Liver (tissue), 9 donors: ENCODE results near the gene HOATZ. TPM values are rescaled to one million over a fixed set of nuclear protein-coding genes. Genes with fewer than 3 reads are reported as not detected.

Source experiments
- DNase-seq: peaks from one replicate; pipeline ENCODE4 v3.0.0-alpha.2; 2017; ENCODE audit warnings: low spot score
- H3K27ac ChIP-seq, 2 donors: one replicate each; pipeline ENCODE4 v1.7.0; 2013; ENCODE audit warnings: inconsistent platforms in 2 of 2, low read length in 2 of 2, control low read depth in 1 of 2, low read depth in 1 of 2, mild to moderate bottlenecking in 1 of 2
- H3K27me3 ChIP-seq, 4 donors: one replicate each; pipeline versions ENCODE4 v1.6.1 to v1.7.0; 2013; ENCODE audit warnings: low read length in 3 of 4, inconsistent platforms in 1 of 4, mild to moderate bottlenecking in 1 of 4, moderate library complexity in 1 of 4; ENCODE audit not compliant: control insufficient read depth in 4 of 4, insufficient read depth in 4 of 4
- H3K36me3 ChIP-seq, 4 donors: one replicate each; pipeline versions ENCODE4 v1.6.1 to v1.7.0; 2013; ENCODE audit warnings: low read length in 3 of 4, mild to moderate bottlenecking in 3 of 4, low read depth in 1 of 4, moderate library complexity in 1 of 4; ENCODE audit not compliant: control insufficient read depth in 4 of 4, insufficient read depth in 3 of 4
- H3K4me1 ChIP-seq, 4 donors: one replicate each; pipeline versions ENCODE4 v1.6.1 to v1.7.0; 2013; ENCODE audit warnings: low read length in 3 of 4, mild to moderate bottlenecking in 3 of 4, moderate library complexity in 1 of 4; ENCODE audit not compliant: control insufficient read depth in 4 of 4, insufficient read depth in 4 of 4
- H3K4me3 ChIP-seq, 3 donors: one replicate each; pipeline versions ENCODE4 v1.6.1 to v1.7.0; 2013; ENCODE audit warnings: low read length in 3 of 3, control low read depth in 1 of 3, low read depth in 1 of 3, mild to moderate bottlenecking in 1 of 3
- H3K9ac ChIP-seq, 2 donors: one replicate each; pipeline ENCODE4 v1.7.0; 2013; ENCODE audit warnings: low read length in 2 of 2, mild to moderate bottlenecking in 2 of 2, moderate library complexity in 2 of 2, control low read depth in 1 of 2, low read depth in 1 of 2
- H3K9me3 ChIP-seq, 4 donors: one replicate each; pipeline versions ENCODE4 v1.6.1 to v1.7.0; 2013; ENCODE audit warnings: low read length in 3 of 4; ENCODE audit not compliant: control insufficient read depth in 4 of 4
- EGR1 ChIP-seq, 2 donors: IDR thresholded peaks; 2 replicates each; pipeline ENCODE4 v1.6.1; 2016 to 2018; ENCODE audit warnings: antibody characterized with exemption in 2 of 2, low read depth in 2 of 2
- FOXA1 ChIP-seq: IDR thresholded peaks from 2 replicates; pipeline ENCODE4 v1.6.1; 2016; ENCODE audit warnings: antibody characterized with exemption
- FOXA2 ChIP-seq: IDR thresholded peaks from 2 replicates; pipeline ENCODE4 v1.6.1; 2016; ENCODE audit warnings: antibody characterized with exemption
- GABPA ChIP-seq, 2 donors: IDR thresholded peaks in 1 of 2; conservative IDR thresholded peaks in 1 of 2; 2 replicates each; pipeline ENCODE4 v1.6.1; 2016; ENCODE audit warnings: antibody characterized with exemption in 2 of 2, mild to moderate bottlenecking in 1 of 2, moderate library complexity in 1 of 2
- HNF4A ChIP-seq, 2 donors: conservative IDR thresholded peaks; 2 replicates each; pipeline ENCODE4 v1.6.1; 2016; ENCODE audit warnings: antibody characterized with exemption in 2 of 2, mild to moderate bottlenecking in 2 of 2
- JUND ChIP-seq, 2 donors: IDR thresholded peaks; 2 replicates each; pipeline ENCODE4 v1.6.1; 2016; ENCODE audit warnings: antibody characterized with exemption in 2 of 2
- NR2F2 ChIP-seq: IDR thresholded peaks from 2 replicates; pipeline ENCODE4 v1.6.1; 2016; ENCODE audit warnings: antibody characterized with exemption
- RAD21 ChIP-seq, 2 donors: IDR thresholded peaks; 2 replicates each; pipeline ENCODE4 v1.6.1; 2016; ENCODE audit warnings: antibody characterized with exemption in 2 of 2, mild to moderate bottlenecking in 2 of 2
- REST ChIP-seq: IDR thresholded peaks from 2 replicates; pipeline ENCODE4 v1.6.1; 2016; ENCODE audit warnings: antibody characterized with exemption, mild to moderate bottlenecking
- RXRA ChIP-seq, 2 donors: IDR thresholded peaks; 2 replicates each; pipeline ENCODE4 v1.6.1; 2017 to 2018; ENCODE audit warnings: antibody characterized with exemption in 2 of 2, mild to moderate bottlenecking in 1 of 2
- TAF1 ChIP-seq: conservative IDR thresholded peaks from 2 replicates; pipeline ENCODE4 v1.6.1; 2016; ENCODE audit warnings: antibody characterized with exemption, mild to moderate bottlenecking
- YY1 ChIP-seq: IDR thresholded peaks from 2 replicates; pipeline ENCODE4 v1.6.1; 2016; ENCODE audit warnings: antibody characterized with exemption, mild to moderate bottlenecking
- WGBS: extraction: QIAGEN DNeasy Blood & Tissue Kit; methylation state at CpG from one replicate; pipeline ENCODE4 v1.1.7; 2013; 5-methylcytosine and 5-hydroxymethylcytosine counted together
- polyA plus RNA-seq, 2 donors: library from polyadenylated mRNA; stranded (reverse) in 1 of 2; unstranded in 1 of 2; fragments of 200-250 nt in 1 of 2; fragments of >200 nt in 1 of 2; fragmentation: Nextera tagmentation in 1 of 2; extraction: Ambion mirVana in 1 of 2; gene quantifications; one replicate each; pipeline versions ENCODE4 v1.2.1 to v1.2.3, GENCODE V29; 2013 to 2015
- total RNA-seq, 2 donors: library from RNA; depleted of rRNA; stranded (reverse); fragments of >200 nt; gene quantifications; one replicate each; pipeline ENCODE4 v1.2.3, GENCODE V29; 2014
- TF ChIP-seq, protein P1 (sequence below): IDR thresholded peaks from 2 replicates; pipeline ENCODE4 v1.6.1; 2016; ENCODE audit warnings: antibody characterized with exemption
- TF ChIP-seq, protein P2 (sequence below): IDR thresholded peaks from 2 replicates; pipeline ENCODE4 v1.6.1; 2016; ENCODE audit warnings: antibody characterized with exemption
- TF ChIP-seq, protein P3 (sequence below): IDR thresholded peaks from 2 replicates; pipeline ENCODE4 v1.6.1; 2016; ENCODE audit warnings: antibody characterized with exemption
- donor health status: healthy.
- donor health status: healthy.
- donor health status: healthy.
- donor health status: healthy.
- donor health status: healthy.

The HOATZ gene
- total and polyA plus RNA-seq, 4 donors: not detected

GRCh38 chr11:111512296-111513239 is 2.0 kb upstream of the HOATZ start, which contains the start of gene BTG4:
BTG4 (minus strand) TSS chr11:111512386; CDS start chr11:111498776, 13,610 bp downstream.
- H3K36me3 ChIP-seq: no peaks in the 10 kb centered on the region
- peak within 1 kb of the TSS in 2 of 3 donors; percentile 27 to 52 for H3K4me3 ChIP-seq
- TF ChIP-seq HNF4A (conservative IDR thresholded peaks at IDR 0.05) (no peak), JUND (IDR thresholded peaks at IDR 0.05) (no peak), FOXA2 (no peak), RAD21 (IDR thresholded peaks at IDR 0.05) (no peak), FOXA1 (no peak), TAF1 (no peak), REST (no peak), GABPA (IDR thresholded peaks at IDR 0.05 in 1 of 2, conservative IDR thresholded peaks at IDR 0.05 in 1 of 2) (no peak), EGR1 (IDR thresholded peaks at IDR 0.05; ENCODE audit: low read depth in 2 of 2) (no peak), RXRA (IDR thresholded peaks at IDR 0.05) (no peak)
- TF ChIP-seq, protein P1, sequence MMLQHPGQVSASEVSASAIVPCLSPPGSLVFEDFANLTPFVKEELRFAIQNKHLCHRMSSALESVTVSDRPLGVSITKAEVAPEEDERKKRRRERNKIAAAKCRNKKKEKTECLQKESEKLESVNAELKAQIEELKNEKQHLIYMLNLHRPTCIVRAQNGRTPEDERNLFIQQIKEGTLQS: no peak
- TF ChIP-seq, protein P2, sequence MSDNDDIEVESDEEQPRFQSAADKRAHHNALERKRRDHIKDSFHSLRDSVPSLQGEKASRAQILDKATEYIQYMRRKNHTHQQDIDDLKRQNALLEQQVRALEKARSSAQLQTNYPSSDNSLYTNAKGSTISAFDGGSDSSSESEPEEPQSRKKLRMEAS: no peak
- TF ChIP-seq, protein P3, sequence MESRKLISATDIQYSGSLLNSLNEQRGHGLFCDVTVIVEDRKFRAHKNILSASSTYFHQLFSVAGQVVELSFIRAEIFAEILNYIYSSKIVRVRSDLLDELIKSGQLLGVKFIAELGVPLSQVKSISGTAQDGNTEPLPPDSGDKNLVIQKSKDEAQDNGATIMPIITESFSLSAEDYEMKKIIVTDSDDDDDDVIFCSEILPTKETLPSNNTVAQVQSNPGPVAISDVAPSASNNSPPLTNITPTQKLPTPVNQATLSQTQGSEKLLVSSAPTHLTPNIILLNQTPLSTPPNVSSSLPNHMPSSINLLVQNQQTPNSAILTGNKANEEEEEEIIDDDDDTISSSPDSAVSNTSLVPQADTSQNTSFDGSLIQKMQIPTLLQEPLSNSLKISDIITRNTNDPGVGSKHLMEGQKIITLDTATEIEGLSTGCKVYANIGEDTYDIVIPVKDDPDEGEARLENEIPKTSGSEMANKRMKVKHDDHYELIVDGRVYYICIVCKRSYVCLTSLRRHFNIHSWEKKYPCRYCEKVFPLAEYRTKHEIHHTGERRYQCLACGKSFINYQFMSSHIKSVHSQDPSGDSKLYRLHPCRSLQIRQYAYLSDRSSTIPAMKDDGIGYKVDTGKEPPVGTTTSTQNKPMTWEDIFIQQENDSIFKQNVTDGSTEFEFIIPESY: no peak
- H3K4me1 ChIP-seq: peaks cover 4 to 9% (median 7%) of the 10 kb centered on the region in 4 donors
- H3K9ac ChIP-seq: no peak within 1 kb of the TSS
- 6% methylated on average over 90 of the region's 90 CpGs for WGBS
- no peaks in the 10 kb centered on the region for H3K9me3 ChIP-seq
- no peak for DNase-seq
- peaks cover 0 to 10% (median 2%) of the 10 kb centered on the region in 4 donors for H3K27me3 ChIP-seq
- no peak within 1 kb of the TSS for H3K27ac ChIP-seq

DNA sequence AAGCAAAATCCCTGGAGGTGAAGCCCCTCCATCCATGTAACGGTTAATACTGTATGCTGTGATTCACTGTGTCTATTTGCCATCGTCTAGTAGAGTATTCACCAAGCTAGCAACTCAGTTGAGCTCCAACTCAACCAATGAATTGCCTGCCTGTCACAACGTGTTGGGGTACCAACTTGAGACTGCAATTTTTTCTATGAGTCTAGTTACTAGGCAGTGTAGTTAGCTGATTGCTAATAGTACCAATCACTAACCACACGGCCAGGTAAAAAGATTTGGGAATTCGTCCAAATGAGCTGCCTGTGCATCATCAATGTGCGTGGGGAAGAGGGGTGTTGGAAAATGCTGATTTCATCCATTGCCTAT is 1.4 kb upstream of the HOATZ start:
- no peak for DNase-seq
- Histone ChIP-seq H3K4me1 (peaks cover 4 to 9% (median 7%) of the 10 kb centered on the region in 4 donors), H3K9me3 (no peaks in the 10 kb centered on the region), H3K27me3 (peaks cover 0 to 10% (median 2%) of the 10 kb centered on the region in 4 donors), H3K36me3 (no peaks in the 10 kb centered on the region), H3K4me3 (no peak overlapping the region), H3K9ac (no peak overlapping the region), H3K27ac (no peak overlapping the region)
- 28% methylated on average over 6 of the region's 6 CpGs for WGBS
- no peak for TF ChIP-seq GABPA (IDR thresholded peaks at IDR 0.05 in 1 of 2, conservative IDR thresholded peaks at IDR 0.05 in 1 of 2)
- no peak for TF ChIP-seq TAF1
- TF ChIP-seq JUND (IDR thresholded peaks at IDR 0.05): no peak
- TF ChIP-seq NR2F2: no peak
- no peak for TF ChIP-seq YY1
- no peak for TF ChIP-seq EGR1 (IDR thresholded peaks at IDR 0.05; ENCODE audit: low read depth in 2 of 2)
